Activated CD8-positive, alpha-beta memory T cell treated with anti-CD3 and anti-CD28 coated beads, Interleukin-2, amount 50 U/mL, for 24 hours (primary cell): ENCODE measurements around the gene PIN1.

Source experiments
- DNase-seq: peaks from one replicate; pipeline ENCODE4 v3.0.0-alpha.2; 2020; ENCODE audit errors: extremely low read depth

PIN1 gene

GRCh38 chr19:9891609-9892373, 56.7 kb downstream of the PIN1 start:
- no peak for DNase-seq
